OCI-LY1 (cell line): ENCODE results near the gene PAQR6.

ENCODE experiments used
- H2AFZ ChIP-seq: fragments of 200-600 bp; sonication (generic), shearing (Covaris generic); 2 replicates; pipeline ENCODE4 v1.6.0; 2014; ENCODE audit warnings: antibody characterized with exemption, mild to moderate bottlenecking, low read length
- H3F3A ChIP-seq: fragments of 200-600 bp; sonication (generic), shearing (Covaris generic); 2 replicates; pipeline ENCODE4 v1.6.0; 2014; ENCODE audit warnings: mild to moderate bottlenecking, antibody characterized with exemption, low read length, moderate library complexity; ENCODE audit not compliant: insufficient read depth
- H3K27ac ChIP-seq: fragments of 200-600 bp; sonication (generic); 2 replicates; pipeline ENCODE4 v1.5.1; 2014; ENCODE audit warnings: low read length, mixed run types, mild to moderate bottlenecking, low read depth; ENCODE audit not compliant: poor library complexity, severe bottlenecking
- H3K27me3 ChIP-seq: fragments of 200-600 bp; sonication (generic); 2 replicates; pipeline ENCODE4 v1.6.0; 2014; ENCODE audit warnings: antibody characterized with exemption, mild to moderate bottlenecking, low read length, moderate library complexity; ENCODE audit not compliant: insufficient read depth
- H3K36me3 ChIP-seq: fragments of 200-600 bp; sonication (generic); 2 replicates; pipeline ENCODE4 v1.6.1; 2014; ENCODE audit warnings: mild to moderate bottlenecking, antibody characterized with exemption, low read length, moderate library complexity, mixed read lengths; ENCODE audit not compliant: insufficient read depth
- H3K4me1 ChIP-seq: fragments of 200-600 bp; sonication (generic); 2 replicates; pipeline ENCODE4 v1.5.1; 2014; ENCODE audit warnings: mild to moderate bottlenecking, low read length, moderate library complexity; ENCODE audit not compliant: insufficient read depth, severe bottlenecking
- H3K4me2 ChIP-seq: fragments of 200-600 bp; sonication (generic), shearing (Covaris generic); 2 replicates; pipeline ENCODE4 v1.6.1; 2014; ENCODE audit warnings: low read length
- H3K4me3 ChIP-seq: fragments of 200-600 bp; sonication (generic); 2 replicates; pipeline ENCODE4 v1.5.1; 2014; ENCODE audit warnings: low read length, low read depth, mild to moderate bottlenecking, mixed read lengths; ENCODE audit not compliant: poor library complexity, severe bottlenecking
- H3K79me2 ChIP-seq: fragments of 200-600 bp; shearing (Covaris generic); 2 replicates; pipeline ENCODE4 v1.6.1; 2016; ENCODE audit warnings: mixed run types, low read length, mixed read lengths; ENCODE audit not compliant: insufficient read depth
- H3K9ac ChIP-seq: fragments of 200-600 bp; sonication (generic), shearing (Covaris generic); 2 replicates; pipeline ENCODE4 v1.6.1; 2014; ENCODE audit warnings: mild to moderate bottlenecking, low read length, mixed read lengths
- H3K9me2 ChIP-seq: fragments of 200-600 bp; sonication (generic), shearing (Covaris generic); 2 replicates; pipeline ENCODE4 v1.6.1; 2014; ENCODE audit warnings: low read depth, mild to moderate bottlenecking, low read length, mixed read lengths
- H3K9me3 ChIP-seq: fragments of 200-600 bp; shearing (Covaris generic); 2 replicates; pipeline ENCODE4 v1.6.1; 2014; ENCODE audit warnings: low read length, mixed read lengths
- H4K20me1 ChIP-seq: fragments of 200-600 bp; sonication (generic), shearing (Covaris generic); 2 replicates; pipeline ENCODE4 v1.6.0; 2016; ENCODE audit warnings: mild to moderate bottlenecking, low read length; ENCODE audit not compliant: insufficient read depth
- CTCF ChIP-seq: fragments of 200-600 bp; sonication (generic), shearing (Covaris generic); IDR thresholded peaks from 2 replicates; pipeline ENCODE4 v1.5.1; 2017; ENCODE audit warnings: mild to moderate bottlenecking, antibody characterized with exemption, low read length, moderate library complexity, mixed read lengths
- EZH2 ChIP-seq: fragments of 200-600 bp; sonication (generic), shearing (Covaris generic); IDR thresholded peaks from 2 replicates; pipeline ENCODE4 v1.8.0; 2017; ENCODE audit warnings: borderline replicate concordance, mixed run types, mild to moderate bottlenecking, antibody characterized with exemption, low read length, moderate library complexity, mixed read lengths

Gene PAQR6

GRCh38 chr1:156241926-156242325, 5.9 kb downstream of the PAQR6 start, which contains the start of gene BGLAP:
Gene BGLAP (plus strand): TSS chr1:156242184. CDS start chr1:156242232, 48 bp downstream.
- Histone ChIP-seq H3F3A (no peaks in the 10 kb centered on the region), H3K27me3 (0 out of 2 replicates have a peak, but pooled peaks cover 5% of the 10 kb centered on the region), H3K79me2 (no peaks in the 10 kb centered on the region), H3K27ac (no peak within 1 kb of the TSS), H3K36me3 (peaks cover 29% of the 10 kb centered on the region), H3K4me3 (no peak within 1 kb of the TSS), H2AFZ (no peak within 1 kb of the TSS), H3K4me2 (no peak within 1 kb of the TSS), H3K9ac (no peak within 1 kb of the TSS), H4K20me1 (no peaks in the 10 kb centered on the region), H3K9me2 (no peaks in the 10 kb centered on the region), H3K4me1 (peaks cover 10% of the 10 kb centered on the region), H3K9me3 (no peaks in the 10 kb centered on the region)
- TF ChIP-seq EZH2, result no peak

- no peak for TF ChIP-seq CTCF
- no peak for TF ChIP-seq EZH2
- H3K4me1 ChIP-seq, result peaks cover 10% of the 10 kb centered on the region
These were observed 6.5 kb downstream of the PAQR6 start for GRCh38 chr1:156241311-156241811.

GRCh38 chr1:156238248-156238647, 9.6 kb downstream of the PAQR6 start:
- no peak overlapping the region for H3K27ac ChIP-seq
- H3K36me3 ChIP-seq, result peaks cover 56% of the 10 kb centered on the region
- no peak overlapping the region for H3K4me3 ChIP-seq
- H3K27me3 ChIP-seq, result no peaks in the 10 kb centered on the region
- no peak overlapping the region for H3K4me2 ChIP-seq
- H4K20me1 ChIP-seq, result no peaks in the 10 kb centered on the region
- TF ChIP-seq EZH2, result no peak
- TF ChIP-seq CTCF, result no peak
- H3K4me1 ChIP-seq, result no peaks in the 10 kb centered on the region
- no peaks in the 10 kb centered on the region for H3F3A ChIP-seq
- H3K9me2 ChIP-seq, result no peaks in the 10 kb centered on the region
- no peak overlapping the region for H3K9ac ChIP-seq
- H3K9me3 ChIP-seq, result no peaks in the 10 kb centered on the region
- no peak overlapping the region for H2AFZ ChIP-seq
- no peaks in the 10 kb centered on the region for H3K79me2 ChIP-seq

More at GRCh38 chr1:156241311-156241811, 6.5 kb downstream of the PAQR6 start:
- Histone ChIP-seq H3K27me3 (0 out of 2 replicates have a peak, but pooled peaks cover 5% of the 10 kb centered on the region), H4K20me1 (no peaks in the 10 kb centered on the region), H3K9ac (no peak overlapping the region), H3F3A (no peaks in the 10 kb centered on the region), H3K9me2 (no peaks in the 10 kb centered on the region), H3K4me2 (no peak overlapping the region), H3K36me3 (peaks cover 35% of the 10 kb centered on the region), H3K27ac (no peak overlapping the region), H3K4me3 (no peak overlapping the region), H3K9me3 (no peaks in the 10 kb centered on the region), H3K79me2 (no peaks in the 10 kb centered on the region), H2AFZ (no peak overlapping the region)

GRCh38 chr1:156236164-156236563, 11.7 kb downstream of the PAQR6 start:
- peaks cover 56% of the 10 kb centered on the region for H3K36me3 ChIP-seq
- H3K9ac ChIP-seq, result no peak overlapping the region

More at GRCh38 chr1:156236164-156236563, 11.7 kb downstream of the PAQR6 start:
- peaks cover 9% of the 10 kb centered on the region for H3K4me1 ChIP-seq
- H2AFZ ChIP-seq, result no peak overlapping the region
- H3K79me2 ChIP-seq, result no peaks in the 10 kb centered on the region
- TF ChIP-seq CTCF (no peak), EZH2 (no peak)
- H3K4me3 ChIP-seq, result no peak overlapping the region
- no peaks in the 10 kb centered on the region for H4K20me1 ChIP-seq
- H3K4me2 ChIP-seq, result no peak overlapping the region
- no peak overlapping the region for H3K27ac ChIP-seq
- no peaks in the 10 kb centered on the region for H3F3A ChIP-seq
- H3K27me3 ChIP-seq, result no peaks in the 10 kb centered on the region
- no peaks in the 10 kb centered on the region for H3K9me3 ChIP-seq
- H3K9me2 ChIP-seq, result no peaks in the 10 kb centered on the region
